HFFc6 (cell line): Measurements from ENCODE around the gene SULF2. TPM values are rescaled to one million over a fixed set of nuclear protein-coding genes. Genes with fewer than 3 reads are reported as not detected.

ENCODE experiments used
- DNase-seq: peaks from one replicate; pipeline ENCODE4 v3.0.0-alpha.2; 2018
- H3K27ac Mint-ChIP-seq: 2 replicates; pipeline ENCODE4 v1.8.0; 2020; ENCODE audit warnings: mild to moderate bottlenecking, mixed read lengths
- H3K27me3 Mint-ChIP-seq: 2 replicates; pipeline ENCODE4 v1.8.0; 2021; ENCODE audit warnings: mild to moderate bottlenecking, moderate library complexity, mixed read lengths; ENCODE audit not compliant: insufficient read depth
- H3K36me3 Mint-ChIP-seq: 2 replicates; pipeline ENCODE4 v1.8.0; 2021; ENCODE audit warnings: low read depth, mixed read lengths
- H3K4me1 Mint-ChIP-seq: 2 replicates; pipeline ENCODE4 v1.8.0; 2020; ENCODE audit warnings: low read depth, mixed read lengths
- H3K4me3 Mint-ChIP-seq: 2 replicates; pipeline ENCODE4 v1.8.0; 2020; ENCODE audit warnings: mild to moderate bottlenecking, moderate library complexity, mixed read lengths
- H3K9me3 Mint-ChIP-seq: 2 replicates; pipeline ENCODE4 v1.8.0; 2020; ENCODE audit warnings: mild to moderate bottlenecking, mixed read lengths
- total RNA-seq, 6 experiments: library from RNA; stranded (reverse); fragmentation: NEBNext Ultra II Directional; extraction: Animal tissue kit (Norgen Biotek cat#: 25700); gene quantifications; 2 replicates in 1 of 6; 3 replicates in 5 of 6; pipeline ENCODE4 v1.2.3, GENCODE V29; 2021
- TF ChIP-seq, protein P1 (sequence below): fragments of 200-600 bp; sonication (generic); IDR thresholded peaks from 2 replicates; pipeline ENCODE4 v1.5.0; 2021; ENCODE audit warnings: antibody characterized with exemption, mild to moderate bottlenecking

The SULF2 gene
- total RNA-seq, 6 experiments from 2014 or later, result 0.23 to 1.3 (median 0.33) TPM

DNA sequence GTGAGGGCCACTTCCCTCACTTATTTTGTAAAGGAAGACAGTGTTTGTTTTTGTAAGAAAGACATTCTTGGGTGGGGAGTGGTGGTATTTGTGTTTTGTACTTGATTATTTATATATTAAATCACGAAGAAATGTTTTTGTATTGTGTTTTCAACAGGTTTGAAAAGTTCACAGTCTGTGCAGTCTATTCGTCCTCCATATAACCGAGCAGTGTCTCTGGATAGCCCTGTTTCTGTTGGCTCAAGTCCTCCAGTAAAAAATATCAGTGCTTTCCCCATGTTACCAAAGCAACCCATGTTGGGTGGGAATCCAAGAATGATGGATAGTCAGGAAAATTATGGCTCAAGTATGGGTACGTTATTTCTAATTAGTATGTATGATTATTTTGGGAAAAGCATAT is 146.4 kb downstream of the SULF2 start:
- Mint-ChIP-seq H3K27me3 (0 out of 2 replicates have a peak, but pooled peaks cover 2% of the 10 kb centered on the region), H3K9me3 (no peaks in the 10 kb centered on the region)
- DNase-seq, result no peak

DNA sequence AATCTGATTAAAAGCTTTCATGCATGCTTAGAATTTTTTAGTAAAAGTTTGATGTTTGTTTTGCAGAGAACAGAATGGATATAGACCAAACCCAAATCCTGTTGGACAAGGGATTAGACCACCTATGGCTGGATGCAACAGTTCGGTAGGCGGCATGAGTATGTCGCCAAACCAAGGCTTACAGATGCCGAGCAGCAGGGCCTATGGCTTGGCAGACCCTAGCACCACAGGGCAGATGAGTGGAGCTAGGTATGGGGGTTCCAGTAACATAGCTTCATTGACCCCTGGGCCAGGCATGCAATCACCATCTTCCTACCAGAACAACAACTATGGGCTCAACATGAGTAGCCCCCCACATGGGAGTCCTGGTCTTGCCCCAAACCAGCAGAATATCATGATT is 150.0 kb downstream of the SULF2 start:
- Mint-ChIP-seq H3K27me3 (peaks cover 2% of the 10 kb centered on the region; the same call in 1 of the 2 replicates), H3K9me3 (no peaks in the 10 kb centered on the region), H3K36me3 (peaks cover 27% of the 10 kb centered on the region), H3K4me1 (no peaks in the 10 kb centered on the region), H3K27ac (no peak overlapping the region), H3K4me3 (no peak overlapping the region)
- no peak for DNase-seq
- TF ChIP-seq, protein P1, sequence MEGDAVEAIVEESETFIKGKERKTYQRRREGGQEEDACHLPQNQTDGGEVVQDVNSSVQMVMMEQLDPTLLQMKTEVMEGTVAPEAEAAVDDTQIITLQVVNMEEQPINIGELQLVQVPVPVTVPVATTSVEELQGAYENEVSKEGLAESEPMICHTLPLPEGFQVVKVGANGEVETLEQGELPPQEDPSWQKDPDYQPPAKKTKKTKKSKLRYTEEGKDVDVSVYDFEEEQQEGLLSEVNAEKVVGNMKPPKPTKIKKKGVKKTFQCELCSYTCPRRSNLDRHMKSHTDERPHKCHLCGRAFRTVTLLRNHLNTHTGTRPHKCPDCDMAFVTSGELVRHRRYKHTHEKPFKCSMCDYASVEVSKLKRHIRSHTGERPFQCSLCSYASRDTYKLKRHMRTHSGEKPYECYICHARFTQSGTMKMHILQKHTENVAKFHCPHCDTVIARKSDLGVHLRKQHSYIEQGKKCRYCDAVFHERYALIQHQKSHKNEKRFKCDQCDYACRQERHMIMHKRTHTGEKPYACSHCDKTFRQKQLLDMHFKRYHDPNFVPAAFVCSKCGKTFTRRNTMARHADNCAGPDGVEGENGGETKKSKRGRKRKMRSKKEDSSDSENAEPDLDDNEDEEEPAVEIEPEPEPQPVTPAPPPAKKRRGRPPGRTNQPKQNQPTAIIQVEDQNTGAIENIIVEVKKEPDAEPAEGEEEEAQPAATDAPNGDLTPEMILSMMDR, result no peak

More for the DNA sequence above, 146.4 kb downstream of the SULF2 start:
- H3K36me3 Mint-ChIP-seq, result peaks cover 31% of the 10 kb centered on the region
- TF ChIP-seq, protein P1, result no peak
- 0 out of 2 replicates have a peak, but pooled peaks cover 4% of the 10 kb centered on the region for H3K4me1 Mint-ChIP-seq
- no peak overlapping the region for H3K4me3 Mint-ChIP-seq
- no peak overlapping the region for H3K27ac Mint-ChIP-seq

DNA sequence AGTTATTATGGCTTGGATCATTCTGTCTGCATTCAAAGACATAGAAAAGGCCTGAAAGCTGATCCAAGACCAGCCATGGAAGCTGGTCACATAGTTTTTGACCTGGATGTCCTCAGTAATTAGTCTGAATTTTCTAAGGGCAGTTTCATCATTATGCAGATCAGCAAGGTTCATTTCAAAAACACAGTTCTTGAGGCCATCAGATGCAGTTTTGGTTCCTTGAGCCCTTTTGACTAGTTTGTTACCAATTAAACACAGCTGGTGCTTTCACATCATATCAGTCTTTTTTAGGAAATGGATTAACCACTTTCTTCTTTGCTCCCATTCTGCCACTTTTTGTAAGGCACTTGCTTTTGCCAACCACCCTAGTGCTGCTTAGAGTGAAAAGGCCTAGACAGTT is 154.2 kb downstream of the SULF2 start:
- Mint-ChIP-seq H3K9me3 (no peaks in the 10 kb centered on the region), H3K4me3 (no peak overlapping the region), H3K27ac (no peak overlapping the region), H3K4me1 (no peaks in the 10 kb centered on the region), H3K36me3 (peaks cover 24% of the 10 kb centered on the region), H3K27me3 (no peaks in the 10 kb centered on the region; the same call in 1 of the 2 replicates)
- TF ChIP-seq, protein P1, result no peak
- no peak for DNase-seq

DNA sequence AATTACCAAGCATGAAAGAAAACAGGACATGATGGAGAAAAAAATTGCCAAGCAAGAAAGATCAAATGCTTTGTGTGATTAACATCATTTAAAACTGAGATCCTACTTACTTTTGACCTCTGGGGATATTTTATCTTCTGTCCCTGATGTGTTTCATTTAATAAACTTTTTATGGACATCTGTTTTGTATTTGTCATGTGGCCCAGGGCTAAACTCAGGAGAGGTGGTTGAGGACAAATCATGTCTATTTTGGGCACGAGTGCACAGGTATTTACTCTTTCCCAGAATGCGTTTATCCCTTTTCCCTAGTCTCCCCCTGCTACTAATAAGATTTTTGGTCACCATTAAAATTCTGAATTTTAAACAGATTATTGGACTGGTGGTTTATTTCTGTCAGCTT is 155.4 kb downstream of the SULF2 start:
- Mint-ChIP-seq H3K9me3 (no peaks in the 10 kb centered on the region), H3K27me3 (no peaks in the 10 kb centered on the region; the same call in 1 of the 2 replicates), H3K4me1 (no peaks in the 10 kb centered on the region), H3K36me3 (peaks cover 20% of the 10 kb centered on the region; the same call in 1 of the 2 replicates), H3K27ac (no peak overlapping the region), H3K4me3 (no peak overlapping the region)
- DNase-seq, result no peak
- TF ChIP-seq, protein P1, result no peak

DNA sequence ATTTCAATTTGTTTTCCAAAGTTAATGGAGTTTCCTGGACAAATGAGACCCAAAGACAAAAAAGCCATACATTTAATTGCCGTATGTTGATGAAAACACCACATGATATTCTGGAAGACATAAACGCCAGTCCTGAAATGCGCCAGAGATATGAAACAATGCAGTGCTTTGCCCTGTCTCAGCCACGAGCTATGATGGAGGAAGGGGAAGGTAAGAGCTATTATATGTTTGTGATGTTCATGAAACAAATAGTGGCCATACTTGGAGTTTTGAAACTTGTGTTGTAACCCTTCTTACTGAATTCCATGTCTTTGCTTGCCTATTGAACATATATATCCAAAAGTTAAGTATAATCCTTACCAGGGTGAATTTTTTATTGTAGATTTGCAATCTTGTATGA is 157.7 kb downstream of the SULF2 start:
- TF ChIP-seq, protein P1, result no peak
- Mint-ChIP-seq H3K36me3 (peaks cover 21% of the 10 kb centered on the region), H3K9me3 (no peaks in the 10 kb centered on the region), H3K27me3 (no peaks in the 10 kb centered on the region; the same call in none of the 2 replicates), H3K4me1 (peaks cover 4% of the 10 kb centered on the region), H3K27ac (no peak overlapping the region), H3K4me3 (no peak overlapping the region)
- DNase-seq, result no peak

DNA sequence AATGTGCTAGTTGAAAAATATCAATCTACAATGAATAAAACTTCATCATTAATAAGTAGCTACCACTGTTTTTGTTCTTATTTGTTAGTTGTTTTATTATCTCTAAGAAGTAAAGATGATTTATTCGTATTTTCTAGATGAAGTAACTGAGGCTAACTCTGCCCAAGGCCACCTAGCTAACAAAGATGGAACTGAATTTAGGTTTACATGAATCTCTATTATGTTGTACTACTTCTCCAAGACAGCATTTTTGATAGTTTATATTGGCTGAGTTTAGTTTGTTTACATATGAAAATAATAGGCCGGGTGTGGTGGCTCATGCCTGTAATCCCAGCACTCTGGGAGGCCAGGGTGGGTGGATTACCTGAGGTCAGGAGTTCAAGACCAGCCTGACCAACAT is 162.1 kb downstream of the SULF2 start:
- TF ChIP-seq, protein P1, result peak; percentile 60
- peaks cover 16% of the 10 kb centered on the region for H3K4me1 Mint-ChIP-seq
- no peak overlapping the region for H3K27ac Mint-ChIP-seq
- no peaks in the 10 kb centered on the region; the same call in 1 of the 2 replicates for H3K27me3 Mint-ChIP-seq
- no peak for DNase-seq
- no peak overlapping the region for H3K4me3 Mint-ChIP-seq
- peaks cover 19% of the 10 kb centered on the region for H3K36me3 Mint-ChIP-seq
- no peaks in the 10 kb centered on the region for H3K9me3 Mint-ChIP-seq
